Heart left ventricle (tissue), 16 donors: ENCODE data around the gene ANKRD33. TPM values are rescaled to one million over a fixed set of nuclear protein-coding genes. Genes with fewer than 3 reads are reported as not detected.

ENCODE experiments used
- ATAC-seq, 4 donors: fragments of 200-7000 bp; cut with Tn5 transposase; one replicate each; pipeline ENCODE4 v1.9.1; 2020 to 2022; ENCODE audit warnings: moderate library complexity in 4 of 4, mild to moderate bottlenecking in 3 of 4, moderate number of reproducible peaks in 1 of 4
- DNase-seq, 5 donors: peaks; one replicate each; pipeline ENCODE4 v3.0.0-alpha.2; 2020
- H3K27ac ChIP-seq, 12 donors: fragments of 200-600 bp; sonication (generic) in 4 of 12; one replicate each; pipeline versions ENCODE4 v1.5.0 to v1.8.0; 2016 to 2022; ENCODE audit warnings: mild to moderate bottlenecking in 2 of 12
- H3K27me3 ChIP-seq, 9 donors: fragments of 200-600 bp; sonication (generic) in 2 of 9; one replicate each; pipeline versions ENCODE4 v1.5.1 to v1.8.0; 2016 to 2022; ENCODE audit warnings: mild to moderate bottlenecking in 3 of 9
- H3K36me3 ChIP-seq, 9 donors: fragments of 200-600 bp; sonication (generic) in 2 of 9; one replicate each; pipeline versions ENCODE4 v1.5.0 to v1.8.0; 2018 to 2022; ENCODE audit warnings: mild to moderate bottlenecking in 2 of 9
- H3K4me1 ChIP-seq, 12 donors: fragments of 200-600 bp; sonication (generic) in 4 of 12; one replicate each; pipeline versions ENCODE4 v1.5.0 to v1.8.0; 2016 to 2022; ENCODE audit warnings: mild to moderate bottlenecking in 3 of 12
- H3K4me3 ChIP-seq, 12 donors: fragments of 200-600 bp; sonication (generic) in 4 of 12; one replicate each; pipeline versions ENCODE4 v1.5.0 to v1.8.0; 2017 to 2022; ENCODE audit warnings: mild to moderate bottlenecking in 9 of 12, moderate library complexity in 4 of 12
- H3K9me3 ChIP-seq, 12 donors: fragments of 200-600 bp; sonication (generic) in 4 of 12; one replicate each; pipeline versions ENCODE4 v1.5.0 to v1.8.0; 2016 to 2022; ENCODE audit warnings: mild to moderate bottlenecking in 1 of 12
- POLR2A ChIP-seq, 2 donors: fragments of 450-650 bp; IDR thresholded peaks; one replicate each; pipeline ENCODE4 v1.6.1; 2017; ENCODE audit warnings: antibody characterized with exemption in 2 of 2, mild to moderate bottlenecking in 2 of 2, moderate library complexity in 2 of 2
- WGBS, 4 donors: extraction: QIAGEN DNeasy Blood & Tissue Kit in 2 of 4; methylation state at CpG; one replicate each; pipeline versions ENCODE4 v1.1.5 to v1.1.7; 2013 to 2018; 5-methylcytosine and 5-hydroxymethylcytosine counted together
- intact Hi-C, 10 donors: fragments of 100-400 bp; cut with DNase I; formaldehyde crosslinking; loops; one replicate each; pipeline versions ENCODE4 v1.11.1 to v1.14.2; 2022
- polyA plus RNA-seq, 2 donors: library from polyadenylated mRNA; stranded (reverse); fragments of 200-250 nt; gene quantifications; one replicate each; pipeline ENCODE4 v1.2.3, GENCODE V29; 2013
- total RNA-seq, 9 donors: library from RNA; depleted of rRNA in 2 of 9; stranded (reverse); fragments of >200 nt in 2 of 9; fragmentation: NEBNext Ultra II Directional in 3 of 9; extraction: Animal tissue kit (Norgen Biotek cat#: 25700) in 3 of 9; gene quantifications; one replicate each; pipeline versions ENCODE4 v1.1.0 to v1.2.4, GENCODE V29; 2016 to 2023
- TF ChIP-seq, protein P1 (sequence below), 12 donors: fragments of 200-600 bp; sonication (generic) in 4 of 12; IDR thresholded peaks; one replicate each; pipeline versions ENCODE4 v1.5.0 to v1.8.0; 2018 to 2022; ENCODE audit warnings: antibody characterized with exemption in 12 of 12, mild to moderate bottlenecking in 5 of 12
- donor health status: ischemic (EF 13 %, LVEDD 7.1; RV severe dilation, severe dysfunction).
- donor health status: healthy with polysubstance abuse.
- donor health status: DM: no; HTN: yes; CAD: no.
- donor health status: DM: no; HTN: no; CAD: no.
- donor health status: ischemic (EF 25% LVEDD 6.9; RV normal size, moderate dysfunction).
- donor health status: ischemic (EF 25% LVEDD 5.7; RV mildly dilated, moderate dysfunction).
- donor health status: healthy.
- donor health status: DM: yes; HTN: yes; CAD: no.
- donor health status: ischemic (EF 35%, LVEDD 5.7; RV mildly dilated, moderate dysfunction).
- donor health status: nonischemic (EF 11% LVEDD 7.7; RV severe dilation, severe dysfunction).
- donor health status: DM: yes; HTN: yes; CAD: no.
- donor health status: PGD.
- donor health status: ischemic (EF 29% LVEDD 5.4; RV normal size, mild dysfunction).
- donor health status: nonischemic (EF 23%, LVEDD 6.1; RV moderate dilation, normal function).

Gene ANKRD33
- total and polyA plus RNA-seq, 11 donors: not detected

DNA sequence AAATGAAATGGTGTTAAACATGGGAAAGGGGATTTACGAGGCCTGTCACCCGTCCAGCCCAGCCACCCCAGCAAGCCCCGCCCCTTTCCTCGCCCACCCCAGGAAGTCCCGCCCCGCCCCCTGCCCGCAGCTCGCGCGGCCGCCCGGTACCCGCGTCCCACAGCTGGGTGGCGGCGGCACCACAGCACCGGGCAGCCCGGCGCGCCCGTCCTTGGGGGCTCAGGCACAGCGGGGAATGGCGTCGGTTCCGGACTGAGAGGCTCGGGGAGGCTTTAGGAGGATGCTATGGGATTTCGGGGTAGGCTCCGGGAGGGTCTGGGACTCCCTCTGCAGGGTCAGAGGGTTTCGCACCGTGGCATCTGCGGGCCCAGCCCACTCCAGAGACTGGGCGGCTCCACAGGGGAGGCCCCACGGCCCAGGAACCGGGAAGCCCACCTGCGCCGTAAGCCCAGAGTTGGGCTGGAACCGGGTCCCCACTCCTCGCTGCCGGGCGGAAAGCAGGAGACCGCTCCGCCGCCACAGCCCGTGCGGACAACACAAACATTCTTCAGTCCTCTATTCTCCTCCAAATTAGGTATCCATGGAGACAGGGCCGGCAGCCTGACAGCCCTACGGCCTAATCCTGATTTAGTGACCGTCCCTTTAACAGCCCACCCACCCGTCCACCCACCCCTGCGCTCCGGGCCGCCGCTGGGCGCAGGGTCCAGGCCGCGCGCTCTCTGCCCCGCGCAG is 40.8 kb upstream of the ANKRD33 start:
- Histone ChIP-seq H3K9me3 (no peaks in the 10 kb centered on the region), H3K27ac (peak overlapping the region in 11 of 12 donors; percentile 52 to 83 (median 75)), H3K36me3 (no peaks in the 10 kb centered on the region), H3K4me1 (peaks cover 0 to 43% (median 35%) of the 10 kb centered on the region in 12 donors), H3K27me3 (peaks cover 0 to 48% (median 38%) of the 10 kb centered on the region in 9 donors), H3K4me3 (peak overlapping the region; percentile 27 to 73 (median 64))
- ATAC-seq: peak; percentile 32 to 56 (median 50)
- peak in 1 of 2 donors; percentile 27 for TF ChIP-seq POLR2A (IDR thresholded peaks at IDR 0.05)
- TF ChIP-seq, protein P1, sequence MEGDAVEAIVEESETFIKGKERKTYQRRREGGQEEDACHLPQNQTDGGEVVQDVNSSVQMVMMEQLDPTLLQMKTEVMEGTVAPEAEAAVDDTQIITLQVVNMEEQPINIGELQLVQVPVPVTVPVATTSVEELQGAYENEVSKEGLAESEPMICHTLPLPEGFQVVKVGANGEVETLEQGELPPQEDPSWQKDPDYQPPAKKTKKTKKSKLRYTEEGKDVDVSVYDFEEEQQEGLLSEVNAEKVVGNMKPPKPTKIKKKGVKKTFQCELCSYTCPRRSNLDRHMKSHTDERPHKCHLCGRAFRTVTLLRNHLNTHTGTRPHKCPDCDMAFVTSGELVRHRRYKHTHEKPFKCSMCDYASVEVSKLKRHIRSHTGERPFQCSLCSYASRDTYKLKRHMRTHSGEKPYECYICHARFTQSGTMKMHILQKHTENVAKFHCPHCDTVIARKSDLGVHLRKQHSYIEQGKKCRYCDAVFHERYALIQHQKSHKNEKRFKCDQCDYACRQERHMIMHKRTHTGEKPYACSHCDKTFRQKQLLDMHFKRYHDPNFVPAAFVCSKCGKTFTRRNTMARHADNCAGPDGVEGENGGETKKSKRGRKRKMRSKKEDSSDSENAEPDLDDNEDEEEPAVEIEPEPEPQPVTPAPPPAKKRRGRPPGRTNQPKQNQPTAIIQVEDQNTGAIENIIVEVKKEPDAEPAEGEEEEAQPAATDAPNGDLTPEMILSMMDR (IDR thresholded peaks at IDR 0.05): no peak
- intact Hi-C loops: no loop called here
- peak in 4 of 5 donors; percentile 60 to 74 (median 73) for DNase-seq
- WGBS, 4 donors: 0 to 2% (median 1%) methylated on average over 17 to 59 of the region's 59 CpGs

DNA sequence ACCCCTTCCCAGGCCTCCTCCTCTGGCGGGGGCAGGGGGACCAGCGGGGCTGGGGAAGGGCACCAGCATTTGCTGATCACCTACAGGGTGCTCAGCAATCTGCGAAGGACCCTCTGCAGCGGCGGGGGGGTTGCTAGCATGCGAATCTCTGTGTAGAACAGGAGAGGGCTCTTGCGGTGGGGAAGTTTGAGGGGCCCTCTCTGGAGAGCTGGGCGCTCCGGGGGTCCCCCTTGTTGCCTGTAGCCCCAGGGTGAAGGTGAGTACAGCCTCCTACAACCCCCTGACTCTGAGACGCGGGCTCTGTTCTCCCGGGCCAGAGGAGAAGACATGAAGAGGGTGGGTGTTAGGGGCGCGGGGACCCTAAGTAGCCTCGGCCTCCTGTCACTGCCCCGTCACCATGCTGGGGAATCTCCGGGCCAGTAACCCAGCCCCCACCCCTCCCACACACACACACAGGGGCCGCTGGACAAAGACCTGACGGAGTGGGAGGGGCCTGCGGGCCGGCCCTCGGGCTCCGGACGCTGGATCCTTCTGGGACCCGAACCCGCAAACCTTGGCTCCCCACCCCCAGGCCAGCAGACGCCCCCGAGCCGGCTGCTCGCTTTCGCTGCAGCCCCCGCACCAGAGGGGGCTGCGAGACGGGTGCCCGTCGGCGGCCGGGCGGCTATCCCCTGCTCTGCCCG is 40.1 kb upstream of the ANKRD33 start:
- 0 to 3% (median 1%) methylated on average over 2 to 40 of the region's 40 CpGs for WGBS, 4 donors
- Histone ChIP-seq H3K4me1 (peaks cover 0 to 49% (median 36%) of the 10 kb centered on the region in 12 donors), H3K27me3 (peaks cover 0 to 44% (median 38%) of the 10 kb centered on the region in 9 donors), H3K27ac (peak overlapping the region in 11 of 12 donors; percentile 52 to 83 (median 75)), H3K36me3 (no peaks in the 10 kb centered on the region), H3K4me3 (peak overlapping the region; percentile 27 to 73 (median 64)), H3K9me3 (no peaks in the 10 kb centered on the region)
- intact Hi-C loops: no loop called here
- no peak for TF ChIP-seq POLR2A (IDR thresholded peaks at IDR 0.05)
- TF ChIP-seq, protein P1 (IDR thresholded peaks at IDR 0.05): no peak
- ATAC-seq: peak in 2 of 4 donors; percentile 39 to 64
- DNase-seq: peak in 4 of 5 donors; percentile 46 to 76 (median 55)

DNA sequence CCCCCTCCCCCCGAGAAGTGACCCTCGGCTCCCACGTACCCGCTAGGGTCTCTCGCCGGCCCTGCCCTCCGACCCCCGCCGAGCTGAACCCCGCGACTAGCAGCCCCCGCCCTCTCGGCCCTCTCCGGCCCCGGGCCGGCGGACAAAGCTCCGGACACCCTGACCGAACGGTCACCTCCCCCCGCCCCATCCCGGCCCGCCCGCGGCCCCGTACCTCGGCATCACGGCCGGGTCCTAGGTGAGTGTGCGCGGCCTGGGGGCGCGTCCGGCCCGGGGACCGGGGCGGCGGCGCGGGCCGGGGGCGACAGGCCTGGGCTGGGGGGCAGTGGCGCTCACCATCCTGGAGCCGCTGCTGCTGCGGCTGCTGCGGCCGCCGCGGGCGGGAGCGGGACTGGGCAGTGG is 39.6 kb upstream of the ANKRD33 start, which contains the start of gene FIGNL2:
TSS of gene FIGNL2 (minus strand) at position 393 of the 402 bp plus-strand sequence. CDS start 26,305 bp downstream, outside the sequence.
- Histone ChIP-seq H3K36me3 (no peaks in the 10 kb centered on the region), H3K27ac (peak within 1 kb of the TSS in 11 of 12 donors; percentile 52 to 83 (median 75)), H3K4me1 (peaks cover 0 to 51% (median 36%) of the 10 kb centered on the region in 12 donors), H3K9me3 (no peaks in the 10 kb centered on the region), H3K4me3 (peak within 1 kb of the TSS; percentile 27 to 73 (median 64)), H3K27me3 (peaks cover 0 to 42% (median 38%) of the 10 kb centered on the region in 9 donors)
- TF ChIP-seq, protein P1 (IDR thresholded peaks at IDR 0.05): no peak
- DNase-seq (no peak), ATAC-seq (no peak)
- WGBS, 4 donors: 0 to 3% (median 1%) methylated on average over 6 to 51 of the region's 51 CpGs
- intact Hi-C loops: no loop called here
